Measurements from ENCODE around the gene FAM186B.

DNA sequence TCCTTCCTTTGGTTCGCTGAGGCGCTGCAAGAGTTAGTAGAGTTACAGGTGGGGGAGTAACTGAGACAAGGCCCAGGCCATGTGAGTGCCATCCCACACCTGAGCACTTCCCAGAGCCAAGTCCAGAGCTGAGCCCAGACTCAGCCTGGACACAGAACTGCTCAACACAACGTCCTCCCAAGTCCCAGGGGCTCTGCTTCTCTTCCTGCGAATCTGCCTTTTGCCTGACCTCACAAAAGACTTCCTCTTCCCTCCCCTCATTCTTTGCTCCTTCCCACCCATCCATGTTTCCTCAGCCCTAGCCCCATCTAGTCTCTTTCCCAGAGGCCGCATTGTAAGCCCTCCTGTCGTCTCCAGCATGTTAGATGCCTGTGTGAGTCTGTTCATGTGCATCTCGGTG, 20.8 kb downstream of the FAM186B start:
- TF ChIP-seq, protein P1, sequence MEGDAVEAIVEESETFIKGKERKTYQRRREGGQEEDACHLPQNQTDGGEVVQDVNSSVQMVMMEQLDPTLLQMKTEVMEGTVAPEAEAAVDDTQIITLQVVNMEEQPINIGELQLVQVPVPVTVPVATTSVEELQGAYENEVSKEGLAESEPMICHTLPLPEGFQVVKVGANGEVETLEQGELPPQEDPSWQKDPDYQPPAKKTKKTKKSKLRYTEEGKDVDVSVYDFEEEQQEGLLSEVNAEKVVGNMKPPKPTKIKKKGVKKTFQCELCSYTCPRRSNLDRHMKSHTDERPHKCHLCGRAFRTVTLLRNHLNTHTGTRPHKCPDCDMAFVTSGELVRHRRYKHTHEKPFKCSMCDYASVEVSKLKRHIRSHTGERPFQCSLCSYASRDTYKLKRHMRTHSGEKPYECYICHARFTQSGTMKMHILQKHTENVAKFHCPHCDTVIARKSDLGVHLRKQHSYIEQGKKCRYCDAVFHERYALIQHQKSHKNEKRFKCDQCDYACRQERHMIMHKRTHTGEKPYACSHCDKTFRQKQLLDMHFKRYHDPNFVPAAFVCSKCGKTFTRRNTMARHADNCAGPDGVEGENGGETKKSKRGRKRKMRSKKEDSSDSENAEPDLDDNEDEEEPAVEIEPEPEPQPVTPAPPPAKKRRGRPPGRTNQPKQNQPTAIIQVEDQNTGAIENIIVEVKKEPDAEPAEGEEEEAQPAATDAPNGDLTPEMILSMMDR (IDR thresholded peaks at IDR 0.05; ENCODE audit: insufficient read depth, low read depth, low read length) = no peak
- no peak for TF ChIP-seq EZH2 (IDR thresholded peaks at IDR 0.05; ENCODE audit: insufficient read depth, low read length)
